ENCODE data around the gene KXD1.
"Not testable (repeated sequence)": the region's sequence is repeated elsewhere in the genome, so short reads cannot be mapped to it uniquely, and the experiment has no call there.

Gene KXD1

DNA sequence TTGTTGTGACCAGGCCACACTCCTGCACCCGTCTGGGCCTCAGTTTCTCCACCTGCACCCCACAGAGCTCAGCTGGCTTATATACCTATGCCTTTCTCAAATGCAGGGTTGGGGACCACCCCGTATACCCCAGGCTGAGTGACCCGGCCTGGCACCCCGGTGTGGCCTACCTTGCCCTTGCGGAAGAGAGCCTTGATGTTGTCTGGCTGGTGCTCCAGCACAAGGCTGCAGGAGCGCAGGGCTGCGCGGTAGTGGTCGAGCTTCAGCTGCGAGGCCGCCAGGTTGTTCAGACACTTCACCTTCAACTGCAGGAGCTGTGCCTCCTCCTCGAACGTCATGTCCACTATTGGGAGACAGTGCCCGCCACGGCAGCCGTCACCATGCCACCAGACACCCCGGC is 20.2 kb upstream of the KXD1 start:
- TF ChIP-seq, protein P1, sequence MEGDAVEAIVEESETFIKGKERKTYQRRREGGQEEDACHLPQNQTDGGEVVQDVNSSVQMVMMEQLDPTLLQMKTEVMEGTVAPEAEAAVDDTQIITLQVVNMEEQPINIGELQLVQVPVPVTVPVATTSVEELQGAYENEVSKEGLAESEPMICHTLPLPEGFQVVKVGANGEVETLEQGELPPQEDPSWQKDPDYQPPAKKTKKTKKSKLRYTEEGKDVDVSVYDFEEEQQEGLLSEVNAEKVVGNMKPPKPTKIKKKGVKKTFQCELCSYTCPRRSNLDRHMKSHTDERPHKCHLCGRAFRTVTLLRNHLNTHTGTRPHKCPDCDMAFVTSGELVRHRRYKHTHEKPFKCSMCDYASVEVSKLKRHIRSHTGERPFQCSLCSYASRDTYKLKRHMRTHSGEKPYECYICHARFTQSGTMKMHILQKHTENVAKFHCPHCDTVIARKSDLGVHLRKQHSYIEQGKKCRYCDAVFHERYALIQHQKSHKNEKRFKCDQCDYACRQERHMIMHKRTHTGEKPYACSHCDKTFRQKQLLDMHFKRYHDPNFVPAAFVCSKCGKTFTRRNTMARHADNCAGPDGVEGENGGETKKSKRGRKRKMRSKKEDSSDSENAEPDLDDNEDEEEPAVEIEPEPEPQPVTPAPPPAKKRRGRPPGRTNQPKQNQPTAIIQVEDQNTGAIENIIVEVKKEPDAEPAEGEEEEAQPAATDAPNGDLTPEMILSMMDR (IDR thresholded peaks at IDR 0.05; ENCODE audit: borderline replicate concordance, insufficient read depth, low read depth, low read length) = no peak

DNA sequence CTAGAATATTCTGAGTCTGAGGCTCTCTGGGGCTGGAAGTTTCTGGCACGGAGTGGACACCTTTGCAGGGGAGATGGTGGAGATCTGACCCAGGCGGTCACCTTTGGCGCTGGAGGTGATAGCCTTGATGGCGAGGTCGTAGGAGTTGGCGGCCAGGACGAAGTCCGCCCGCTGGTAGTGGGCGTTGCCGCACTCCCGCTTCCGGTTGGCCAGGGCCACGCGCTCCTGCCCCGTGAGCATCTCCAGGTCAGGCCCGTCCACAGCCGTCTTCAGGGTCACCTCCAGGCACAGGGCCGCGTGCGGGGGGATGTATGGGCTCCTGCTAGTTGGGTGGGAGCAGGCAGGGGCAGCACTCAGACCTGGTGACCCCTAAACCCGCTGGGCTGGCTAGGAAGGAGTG is 19.6 kb upstream of the KXD1 start:
- no peak overlapping the region for H3K4me3 ChIP-seq (ENCODE audit: low read depth, low read length)
- TF ChIP-seq, protein P1 (IDR thresholded peaks at IDR 0.05; ENCODE audit: borderline replicate concordance, insufficient read depth, low read depth, low read length) = no peak

More for the DNA sequence above, 20.2 kb upstream of the KXD1 start:
- H3K4me3 ChIP-seq (ENCODE audit: low read depth, low read length) = no peak overlapping the region

DNA sequence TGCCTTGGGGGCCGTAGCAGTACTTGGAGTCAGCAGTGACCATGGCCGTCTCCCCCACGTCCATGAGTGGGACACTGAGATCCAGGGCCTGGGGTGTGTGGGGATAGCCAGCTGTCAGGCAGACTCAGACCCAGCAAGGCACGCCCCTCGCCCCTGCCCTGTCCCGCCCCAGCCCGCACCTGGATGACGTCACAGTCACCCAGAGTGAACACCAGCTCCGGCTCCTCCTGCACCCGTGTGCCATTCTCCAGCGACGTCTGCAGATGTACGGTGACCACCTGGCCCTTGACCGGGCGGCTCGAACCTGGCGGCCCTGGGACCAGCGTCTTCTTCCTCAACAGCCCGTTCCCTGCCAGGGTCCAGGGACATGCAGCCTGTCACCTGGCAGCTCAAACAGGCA is 18.3 kb upstream of the KXD1 start:
- TF ChIP-seq, protein P1 (IDR thresholded peaks at IDR 0.05; ENCODE audit: borderline replicate concordance, insufficient read depth, low read depth, low read length) = no peak
- H3K4me3 ChIP-seq (ENCODE audit: low read depth, low read length) = no peak overlapping the region

DNA sequence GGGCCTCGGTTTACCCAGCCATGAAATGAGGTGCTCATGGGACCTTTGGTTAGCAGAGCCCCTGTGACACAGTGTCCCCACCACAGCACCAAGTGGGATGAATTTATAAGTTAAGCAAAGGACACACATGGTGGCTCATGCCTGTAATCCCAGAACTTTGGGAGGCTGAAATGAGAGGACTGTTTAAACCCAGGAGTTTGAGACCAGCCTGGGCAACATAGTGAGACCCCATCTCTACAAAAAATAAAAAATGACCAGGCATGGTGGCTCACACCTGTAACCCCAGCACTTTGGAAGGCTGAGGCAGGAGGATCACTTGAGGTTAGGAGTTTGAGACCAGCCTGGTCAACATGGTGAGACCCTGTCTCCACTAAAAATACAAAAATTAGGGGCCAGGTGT is 17.5 kb upstream of the KXD1 start:
- H3K4me3 ChIP-seq (ENCODE audit: low read depth, low read length) = not testable (repeated sequence)

DNA sequence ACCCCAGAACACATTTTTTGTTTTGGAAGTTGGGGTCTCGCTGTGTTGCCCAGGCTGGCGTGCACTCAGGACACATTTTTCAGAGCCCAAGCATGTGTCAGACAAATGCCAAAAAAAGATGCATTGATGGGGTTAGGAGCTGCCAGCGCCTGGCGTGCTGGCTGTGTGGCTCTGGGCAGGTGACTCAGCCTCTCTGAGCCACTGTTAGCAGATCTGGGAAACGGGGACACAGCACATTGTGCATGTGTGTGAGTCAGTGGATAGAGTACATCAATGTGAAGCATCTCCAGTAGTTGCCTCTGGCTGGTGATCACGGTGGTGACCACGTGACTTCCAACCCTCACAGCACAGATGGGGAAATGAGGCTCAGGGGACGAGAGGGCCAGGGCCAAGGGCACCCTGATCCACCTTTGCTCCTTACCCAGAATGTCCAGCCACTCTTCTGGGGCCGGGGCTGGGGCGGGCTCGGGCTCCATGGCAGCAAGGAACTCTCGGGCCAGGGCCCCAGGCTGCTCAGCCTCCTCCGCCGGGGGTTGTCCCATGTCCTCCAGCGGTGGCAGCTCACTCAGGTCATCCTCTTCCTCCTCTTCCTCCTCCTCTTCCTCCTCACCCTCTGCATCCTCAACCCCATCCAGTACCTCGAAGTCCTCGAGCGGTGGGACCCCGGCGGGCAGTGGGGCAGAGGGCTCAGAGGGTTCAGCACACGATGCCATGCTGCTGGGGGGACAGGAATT is 16.2 kb upstream of the KXD1 start:
- TF ChIP-seq, protein P1 (IDR thresholded peaks at IDR 0.05; ENCODE audit: borderline replicate concordance, insufficient read depth, low read depth, low read length) = no peak
- H3K4me3 ChIP-seq (ENCODE audit: low read depth, low read length) = no peak overlapping the region

DNA sequence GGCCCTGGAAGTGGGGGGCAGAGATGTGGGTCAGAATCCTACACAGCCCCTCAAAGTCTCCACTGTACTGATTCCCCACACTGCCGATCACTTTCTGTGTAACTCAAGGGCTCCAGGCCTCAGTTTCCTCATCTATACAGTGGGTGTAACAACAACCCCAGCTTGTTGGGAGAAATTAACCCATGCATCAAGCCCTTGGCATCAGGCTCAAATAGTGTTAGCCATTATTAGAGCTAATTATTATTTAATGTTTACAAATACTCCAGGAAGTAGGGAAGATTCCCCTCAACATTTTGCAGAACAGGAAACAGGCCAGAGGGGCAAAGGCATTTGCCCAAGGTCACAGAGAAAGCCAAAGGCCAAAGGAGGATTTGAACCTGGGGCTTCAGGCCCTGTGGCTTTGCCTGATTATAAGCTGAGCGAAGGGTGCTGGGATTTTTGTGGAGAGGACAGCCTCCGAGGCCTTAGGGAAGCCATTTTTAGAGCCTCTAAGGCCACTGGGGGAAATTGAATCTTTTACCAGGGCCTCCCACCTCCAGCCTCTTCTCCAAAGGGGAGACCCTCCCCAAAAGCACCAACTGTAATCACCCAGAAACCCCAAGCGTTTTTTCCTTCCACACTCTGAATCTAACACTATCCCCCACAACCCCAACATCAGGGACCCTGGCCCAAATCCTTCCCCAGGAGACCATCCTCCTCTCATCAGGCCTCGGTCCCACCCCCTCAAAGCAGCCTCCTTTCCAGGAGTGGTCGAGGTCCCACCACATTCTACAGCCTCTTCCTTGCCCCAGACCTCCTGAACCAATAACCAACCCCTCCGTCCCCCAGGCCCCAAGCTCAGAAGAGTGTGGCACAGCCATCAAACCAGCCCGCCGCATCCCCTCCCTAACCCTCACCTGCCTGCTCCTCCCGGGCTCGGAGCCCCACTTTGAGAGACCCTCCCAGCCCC is 15.4 kb upstream of the KXD1 start:
- TF ChIP-seq, protein P1 (IDR thresholded peaks at IDR 0.05; ENCODE audit: borderline replicate concordance, insufficient read depth, low read depth, low read length) = no peak

DNA sequence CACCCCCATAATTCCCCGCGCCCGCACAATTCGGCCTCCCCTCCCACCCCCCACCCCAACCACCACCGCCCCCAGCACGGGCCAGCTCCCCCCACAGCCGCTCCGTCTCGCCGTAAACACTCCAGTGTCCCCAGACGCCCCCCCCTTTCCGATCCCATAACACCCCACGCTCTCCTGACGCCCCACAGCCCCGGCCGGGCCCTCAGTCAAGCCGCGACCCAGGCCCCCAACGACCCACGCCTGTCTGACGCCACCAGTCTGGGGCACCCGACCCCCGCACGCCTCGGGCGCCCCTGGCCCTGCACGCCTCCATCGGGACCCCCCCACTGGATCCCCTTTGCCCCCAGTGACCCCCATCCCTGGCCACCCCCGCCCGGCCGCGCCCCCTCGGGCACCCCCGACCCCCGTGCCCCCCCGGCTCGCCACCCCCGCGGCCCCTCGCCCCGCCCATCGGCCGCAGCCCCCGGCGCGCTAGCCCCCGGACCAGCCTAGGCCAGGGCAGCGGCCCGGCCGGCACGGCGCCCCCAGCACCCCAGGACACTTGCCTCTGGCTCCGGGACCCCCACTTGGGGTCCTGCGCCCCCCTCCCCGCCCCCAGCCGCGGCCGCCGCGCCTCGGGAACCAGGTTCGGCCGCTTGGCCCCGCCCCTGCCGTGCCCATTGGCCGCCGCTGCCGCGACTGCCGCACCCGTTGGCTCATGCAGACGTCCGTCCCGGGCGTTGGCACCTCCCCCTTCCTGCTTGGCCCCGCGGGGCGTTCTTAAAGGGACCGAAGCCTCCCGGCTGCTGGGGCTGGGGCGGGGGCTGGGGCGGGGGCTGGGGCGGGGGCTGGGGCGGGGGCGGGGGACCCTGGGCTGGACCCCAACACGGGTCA is 14.5 kb upstream of the KXD1 start, which contains the start of gene FKBP8:
FKBP8 (minus strand) TSS at position 633 of the 873 bp plus-strand sequence. CDS start 1,603 bp downstream, outside the sequence.
- peak within 1 kb of the TSS; percentile 83 for H3K4me3 ChIP-seq (ENCODE audit: low read depth, low read length)
- TF ChIP-seq, protein P1 (IDR thresholded peaks at IDR 0.05; ENCODE audit: borderline replicate concordance, insufficient read depth, low read depth, low read length) = no peak

More for the DNA sequence above, 15.4 kb upstream of the KXD1 start:
- H3K4me3 ChIP-seq (ENCODE audit: low read depth, low read length) = peak overlapping the region; percentile 83
